ENCODE measurements around the gene POLR1D.

Gene POLR1D

DNA sequence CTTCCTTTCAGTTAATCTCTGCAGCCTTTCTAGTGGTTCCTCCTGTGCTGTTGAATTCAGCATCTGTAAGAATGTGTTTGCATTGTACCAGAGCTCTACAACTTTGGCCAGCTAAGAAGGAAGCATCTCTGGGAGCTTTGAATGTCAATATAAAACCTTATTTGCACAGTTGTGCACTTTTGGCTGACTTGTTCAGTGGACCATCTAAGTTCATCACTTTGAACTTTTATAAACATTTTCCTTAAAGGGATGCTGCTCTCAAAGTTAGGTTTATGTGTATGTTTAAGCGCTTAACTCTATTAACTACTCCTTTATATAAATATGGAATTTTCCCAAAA, 15.6 kb downstream of the POLR1D start:
- no peak overlapping the region for H3K4me3 ChIP-seq (ENCODE audit: low read depth, low read length)

DNA sequence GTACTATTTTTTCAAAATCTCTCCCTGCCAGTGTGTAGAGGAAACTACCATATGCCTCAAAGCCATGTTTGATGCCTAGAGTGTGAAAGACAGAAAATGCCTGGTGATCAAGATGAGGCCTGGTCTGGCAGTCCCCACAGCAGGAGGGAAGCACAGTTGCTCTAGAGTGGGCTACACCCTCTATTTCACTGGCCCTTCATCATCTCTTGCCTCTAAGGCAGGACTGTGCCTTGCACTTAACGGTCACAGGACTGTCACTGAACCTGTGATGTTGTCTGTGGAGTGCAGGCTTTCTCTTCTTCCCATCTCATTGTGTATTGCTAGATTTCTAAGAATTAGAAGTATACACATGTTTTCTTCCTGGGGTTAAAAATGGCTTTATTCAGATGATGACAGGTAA, 16.3 kb downstream of the POLR1D start:
- H3K4me3 ChIP-seq (ENCODE audit: low read depth, low read length): no peak overlapping the region

DNA sequence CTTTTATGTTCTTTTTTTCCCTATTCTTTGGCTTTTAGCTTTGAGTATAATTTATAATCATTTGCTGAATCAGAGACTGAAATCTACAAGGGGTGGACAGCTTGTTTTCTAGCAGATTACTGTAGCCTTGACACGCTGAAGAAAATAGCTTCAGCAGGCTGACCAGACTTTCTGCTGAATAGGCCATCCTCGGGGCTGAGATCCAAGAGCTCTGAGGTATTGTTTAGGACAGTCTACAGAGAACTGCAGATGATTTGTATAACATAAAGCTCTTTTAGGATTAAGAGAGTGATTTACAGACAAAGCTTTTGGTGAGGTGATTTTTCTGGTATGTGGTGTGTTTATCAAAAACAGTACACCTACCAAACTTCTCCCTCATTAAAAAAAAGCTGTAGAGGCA, 16.8 kb downstream of the POLR1D start:
- H3K4me3 ChIP-seq (ENCODE audit: low read depth, low read length): no peak overlapping the region

DNA sequence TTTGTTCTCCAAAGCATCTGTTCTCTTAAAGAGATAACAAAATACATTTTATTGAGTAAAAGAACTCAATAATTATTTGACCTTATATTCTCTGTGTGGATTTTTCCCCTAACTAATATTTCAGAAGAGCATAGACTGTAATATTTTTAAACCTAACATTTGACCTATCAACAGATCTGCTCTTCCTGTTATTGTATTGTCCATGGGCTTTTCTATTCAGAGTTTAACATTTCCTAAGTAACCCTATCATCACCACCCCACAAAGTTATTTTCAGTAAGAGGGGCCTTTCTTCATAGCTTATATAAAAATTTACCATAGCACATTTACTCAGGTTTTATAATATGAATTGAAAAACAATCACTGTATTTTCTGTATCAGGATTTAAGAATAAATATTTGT, 17.5 kb downstream of the POLR1D start:
- no peak overlapping the region for H3K4me3 ChIP-seq (ENCODE audit: low read depth, low read length)

DNA sequence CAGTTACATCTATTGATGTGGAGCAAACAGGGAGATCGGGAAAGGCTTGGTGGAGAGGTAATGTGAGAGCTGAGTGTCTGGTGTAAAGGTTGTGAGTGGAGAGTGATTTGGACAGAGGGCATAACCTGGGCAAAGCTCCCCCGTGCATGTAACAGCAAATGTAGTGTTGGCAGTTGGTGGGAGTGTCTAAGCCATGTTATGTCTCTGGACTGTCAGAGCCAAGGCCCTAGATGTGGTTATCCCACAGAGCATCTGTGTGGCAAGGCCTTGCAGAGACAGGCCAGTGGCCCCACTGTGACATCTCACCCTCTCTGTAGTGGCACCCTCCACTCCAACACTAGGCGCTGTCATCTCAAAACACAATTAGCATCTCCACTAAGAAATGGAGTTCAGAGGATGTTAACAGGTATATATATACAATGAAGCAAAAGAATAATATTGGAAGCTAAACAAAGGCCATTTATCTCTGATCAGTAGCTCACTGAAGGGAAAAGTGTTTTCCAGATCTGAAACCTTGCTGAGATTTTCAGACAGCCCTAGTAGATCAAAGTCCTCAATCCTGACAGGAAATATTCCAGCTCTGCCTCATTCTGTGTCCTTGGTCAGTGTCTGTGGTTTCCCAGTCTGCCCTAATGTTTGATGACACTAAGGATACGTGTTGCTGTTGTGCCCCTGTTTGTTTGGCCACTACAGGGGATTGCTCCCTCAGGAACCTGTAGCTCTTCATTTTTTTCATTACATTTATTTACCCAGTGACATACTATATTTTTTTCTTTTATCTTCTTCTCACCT, 20.2 kb downstream of the POLR1D start:
- H3K4me3 ChIP-seq (ENCODE audit: low read depth, low read length): no peak overlapping the region

DNA sequence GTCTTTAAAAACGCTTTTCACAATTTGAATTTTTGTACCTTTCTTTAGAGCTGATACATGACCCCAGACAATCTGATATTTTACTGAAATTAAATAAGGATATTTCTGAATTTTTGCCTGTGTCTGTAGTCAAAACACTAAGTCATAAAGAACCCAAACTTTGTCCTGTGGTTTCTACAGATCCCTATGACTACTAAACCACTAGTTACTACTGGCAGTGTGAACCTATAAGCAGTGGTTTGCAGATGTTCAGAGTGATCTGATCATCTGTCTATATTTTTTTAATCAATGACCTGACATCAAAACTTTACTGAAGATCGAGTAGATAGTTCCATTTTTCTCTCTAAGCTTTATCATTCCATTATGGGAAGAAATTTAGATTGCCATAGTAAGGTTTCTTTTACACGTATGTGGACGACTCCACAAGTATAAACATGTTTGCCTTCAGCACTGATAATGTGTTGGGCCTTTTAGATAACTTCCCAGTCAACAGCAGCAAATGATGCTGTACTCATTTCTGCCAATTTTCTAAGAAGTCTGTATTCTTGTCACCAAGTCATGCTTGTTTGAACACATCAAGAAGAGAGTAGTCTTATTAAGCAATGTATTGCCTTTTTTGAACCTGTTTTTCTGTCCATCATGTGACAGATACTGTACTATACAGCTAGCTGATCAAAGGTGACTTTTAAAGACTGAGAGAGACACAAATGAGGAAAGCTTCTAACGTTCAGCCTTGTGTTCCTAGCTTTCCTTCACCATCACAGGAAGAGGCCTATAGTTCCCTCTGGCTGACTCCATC, 21.8 kb downstream of the POLR1D start:
- H3K4me3 ChIP-seq (ENCODE audit: low read depth, low read length): no peak overlapping the region

DNA sequence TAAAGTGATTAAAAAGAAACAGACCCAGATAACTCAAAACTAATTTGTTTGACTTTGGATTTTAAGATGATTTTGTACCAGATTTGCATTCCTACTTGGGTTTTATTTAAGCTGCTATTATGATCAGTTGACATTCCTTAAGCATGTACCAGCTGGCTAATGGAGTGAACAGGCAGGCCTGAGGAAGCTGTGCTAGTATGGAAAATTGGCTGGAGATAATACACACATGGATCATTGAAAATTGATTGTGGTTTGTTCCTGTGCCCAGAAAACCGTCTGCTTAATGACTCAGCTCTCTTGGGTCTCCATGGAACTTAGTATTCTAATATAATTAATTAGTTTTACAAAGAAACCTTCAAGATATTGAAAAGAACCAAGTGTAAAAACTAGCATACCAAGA, 22.6 kb downstream of the POLR1D start:
- H3K4me3 ChIP-seq (ENCODE audit: low read depth, low read length): no peak overlapping the region

DNA sequence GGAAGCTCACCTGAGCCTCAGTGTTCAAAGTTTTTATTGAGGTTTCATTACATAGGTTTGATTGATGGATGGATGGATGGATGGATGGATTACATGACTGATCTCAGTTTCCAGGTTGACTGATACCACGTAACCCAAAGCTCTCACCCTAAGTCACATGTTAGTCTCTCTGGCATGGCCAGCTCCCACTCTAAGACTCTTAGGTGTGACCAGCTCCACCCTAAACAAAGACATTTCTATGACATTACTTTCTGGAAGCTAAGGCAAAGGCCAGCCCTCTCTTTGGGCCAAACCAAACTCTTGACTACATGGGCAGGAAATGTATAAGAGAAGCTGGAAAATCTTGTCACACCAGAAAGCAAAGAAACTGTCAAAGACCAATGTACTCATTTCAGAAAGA, 28.6 kb downstream of the POLR1D start:
- H3K4me3 ChIP-seq (ENCODE audit: low read depth, low read length): no peak overlapping the region

DNA sequence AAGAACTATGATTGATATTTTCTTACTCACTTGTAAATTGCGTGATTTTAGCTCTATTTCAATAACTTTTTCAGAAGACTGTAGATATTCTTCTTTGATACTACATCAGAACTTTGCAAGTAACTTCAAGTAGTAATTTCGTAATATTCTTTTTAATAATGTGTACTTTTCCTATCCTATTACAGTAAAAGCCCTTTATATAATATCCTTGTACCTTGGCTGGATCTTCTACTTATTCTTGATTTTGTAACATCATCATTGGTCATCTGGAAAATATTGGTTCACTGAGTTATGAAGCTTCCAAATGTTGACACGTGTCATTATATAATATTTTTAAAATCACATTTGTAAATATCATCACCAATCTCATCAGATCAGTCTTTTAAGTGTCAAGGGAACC, 32.4 kb downstream of the POLR1D start:
- H3K4me3 ChIP-seq (ENCODE audit: low read depth, low read length): no peak overlapping the region

DNA sequence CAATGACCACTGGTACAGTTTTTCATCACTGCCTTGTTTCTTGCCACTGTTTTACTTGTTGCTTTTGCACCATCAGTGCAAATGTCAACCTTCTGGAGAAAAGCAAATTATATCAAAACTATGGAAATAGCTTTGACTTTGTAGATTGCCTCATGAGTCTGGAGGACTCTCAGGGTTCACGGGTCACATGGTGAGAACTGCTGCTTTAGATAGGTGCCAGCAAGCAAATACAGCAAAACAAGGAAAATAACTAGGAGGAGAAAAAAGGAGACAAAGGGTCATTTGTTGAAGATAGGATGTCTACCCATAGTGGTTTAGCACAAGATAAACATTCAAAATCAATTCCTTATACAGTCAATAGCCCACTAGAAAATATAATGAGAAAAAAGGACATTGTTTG, 33.1 kb downstream of the POLR1D start:
- H3K4me3 ChIP-seq (ENCODE audit: low read depth, low read length): no peak overlapping the region

DNA sequence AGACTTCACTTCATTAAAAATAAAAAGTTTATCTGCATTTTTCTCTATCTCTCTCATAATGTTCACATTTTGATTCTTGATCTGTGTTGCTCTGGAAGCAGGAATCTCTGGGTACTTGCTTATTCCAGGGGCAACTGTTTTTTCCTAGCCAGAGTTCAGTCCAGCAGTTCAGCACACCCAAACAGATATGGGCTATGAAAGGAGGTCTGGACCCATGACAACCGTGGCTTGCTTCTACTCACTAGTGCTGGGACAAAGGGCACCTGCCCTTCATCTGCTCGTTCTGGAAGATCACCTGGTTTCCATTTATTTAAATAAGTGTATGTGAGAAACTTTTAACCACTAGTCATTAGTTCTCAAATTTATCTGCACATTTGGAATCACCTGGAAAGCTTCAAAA, 36.0 kb downstream of the POLR1D start:
- no peak overlapping the region for H3K4me3 ChIP-seq (ENCODE audit: low read depth, low read length)

DNA sequence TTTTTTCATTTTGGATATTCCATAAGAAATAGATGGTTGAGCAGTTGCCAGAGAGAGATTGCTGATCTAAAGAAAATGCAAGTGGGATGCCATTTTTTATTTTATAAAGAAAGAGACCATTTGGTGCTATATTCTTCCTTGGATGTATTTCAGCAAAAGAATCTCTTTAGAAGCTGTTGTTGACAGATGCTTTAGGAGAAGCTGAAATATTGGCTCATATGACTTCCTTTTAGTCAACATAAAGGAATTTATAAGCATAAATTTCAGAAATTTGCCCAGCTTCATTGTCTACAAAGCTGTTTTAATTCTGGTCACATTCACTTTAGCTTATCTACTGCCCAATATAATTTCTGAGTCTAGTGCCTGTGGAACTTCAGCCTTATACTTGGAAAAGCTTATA, 36.9 kb downstream of the POLR1D start:
- no peak overlapping the region for H3K4me3 ChIP-seq (ENCODE audit: low read depth, low read length)

DNA sequence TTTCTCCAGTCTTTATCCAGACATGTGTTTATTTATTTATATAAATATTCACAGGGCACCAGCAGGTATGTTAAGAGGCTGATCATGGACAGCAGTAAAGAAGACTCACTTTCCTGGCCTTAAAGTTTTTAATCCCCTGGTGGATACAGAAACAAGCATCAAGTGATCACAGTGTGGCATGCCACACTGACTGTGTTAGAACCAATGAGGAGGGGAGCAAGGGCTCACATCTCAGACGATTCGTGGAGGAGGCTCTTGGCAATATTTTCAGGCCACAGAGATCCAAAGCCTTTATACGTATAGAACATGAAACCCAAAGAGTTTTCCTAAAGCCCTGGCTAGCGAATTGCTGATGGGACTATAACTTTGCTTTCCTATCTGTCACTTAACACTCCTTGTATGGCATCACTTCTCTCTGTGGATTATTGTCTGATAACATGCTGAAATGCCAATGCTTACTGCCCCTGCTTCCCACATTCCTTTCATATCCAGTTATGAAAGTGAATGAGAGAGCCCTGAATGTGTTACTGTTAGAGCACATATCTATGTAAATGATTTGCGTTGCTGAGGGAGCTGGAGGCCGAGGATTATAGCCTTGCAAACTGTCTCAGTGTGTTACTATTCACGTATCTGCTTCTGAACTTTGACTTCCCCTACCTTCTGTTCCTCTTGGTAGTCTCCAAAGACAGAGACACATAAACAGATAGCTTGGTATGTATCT, 37.6 kb downstream of the POLR1D start:
- no peak overlapping the region for H3K4me3 ChIP-seq (ENCODE audit: low read depth, low read length)

DNA sequence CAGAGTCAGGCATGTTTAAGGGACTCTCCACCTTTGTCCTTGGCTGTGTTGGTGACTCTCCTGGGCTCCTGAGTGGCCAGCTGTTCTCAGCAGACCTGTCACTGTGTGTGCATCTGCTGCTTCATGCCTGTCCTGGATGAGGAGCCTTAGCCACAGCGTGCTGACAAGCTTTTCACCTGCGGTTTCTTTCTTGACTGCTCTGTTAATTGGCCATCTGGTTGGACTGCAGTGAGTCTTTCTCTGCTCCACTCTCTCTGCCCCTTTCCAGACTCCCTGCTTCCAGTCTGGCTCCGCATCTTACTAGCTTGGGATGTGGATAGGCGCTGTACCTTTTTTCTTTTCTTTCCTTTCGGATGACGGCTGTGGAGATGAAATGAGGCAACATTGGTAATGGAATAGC, 38.8 kb downstream of the POLR1D start:
- no peak overlapping the region for H3K4me3 ChIP-seq (ENCODE audit: low read depth, low read length)

DNA sequence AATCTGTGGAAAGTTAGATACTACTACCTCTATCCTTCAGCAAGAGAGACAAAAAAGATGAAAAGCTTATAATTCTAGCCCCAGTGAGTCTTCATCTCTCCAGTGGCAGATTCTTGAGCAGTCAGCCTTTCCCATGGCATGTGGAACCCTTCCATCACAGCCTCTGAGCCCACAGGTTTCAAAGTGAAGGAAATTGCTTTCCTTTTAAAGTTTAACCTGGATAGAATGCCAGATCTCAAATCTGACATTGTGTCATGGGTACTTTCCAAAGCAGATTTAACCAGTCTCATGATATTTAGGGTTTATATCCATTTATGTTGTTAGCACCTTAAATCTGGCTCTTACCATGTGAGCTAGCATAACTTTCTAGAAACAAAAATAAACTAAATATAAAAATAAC, 39.3 kb downstream of the POLR1D start:
- H3K4me3 ChIP-seq (ENCODE audit: low read depth, low read length): no peak overlapping the region

DNA sequence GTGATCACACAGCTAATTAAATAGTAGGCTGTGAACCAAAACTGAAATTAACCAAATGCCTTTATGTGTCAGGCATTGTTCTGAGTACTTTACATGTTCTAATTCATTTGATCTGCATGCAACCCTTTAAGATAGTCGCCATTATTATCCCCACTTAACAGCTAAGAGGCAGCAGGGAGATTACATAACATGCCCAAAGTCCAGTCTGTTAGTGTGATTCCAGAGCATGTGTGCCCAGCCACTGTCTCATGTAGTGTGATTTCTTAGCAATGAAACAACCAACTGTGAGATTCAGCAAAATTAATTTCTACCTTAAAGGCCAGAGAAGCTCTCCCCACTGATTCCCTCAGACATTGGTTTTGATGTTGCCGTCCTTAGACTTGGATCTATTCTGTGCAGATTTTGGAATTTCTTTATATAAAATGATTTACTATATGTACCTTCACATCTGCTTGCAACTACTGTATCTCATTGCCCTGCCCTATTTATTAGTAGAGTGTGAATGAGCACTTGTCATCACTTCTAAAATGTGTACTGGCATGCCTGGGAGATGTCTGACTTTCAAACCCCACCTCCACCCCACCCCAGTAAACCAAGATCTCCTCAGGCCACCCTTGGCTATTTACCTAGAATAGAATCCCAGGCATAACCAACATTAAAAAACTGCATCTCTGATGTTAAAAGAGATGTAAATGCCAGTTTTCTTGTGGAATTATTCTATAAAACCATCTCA, 41.2 kb downstream of the POLR1D start:
- no peak overlapping the region for H3K4me3 ChIP-seq (ENCODE audit: low read depth, low read length)

DNA sequence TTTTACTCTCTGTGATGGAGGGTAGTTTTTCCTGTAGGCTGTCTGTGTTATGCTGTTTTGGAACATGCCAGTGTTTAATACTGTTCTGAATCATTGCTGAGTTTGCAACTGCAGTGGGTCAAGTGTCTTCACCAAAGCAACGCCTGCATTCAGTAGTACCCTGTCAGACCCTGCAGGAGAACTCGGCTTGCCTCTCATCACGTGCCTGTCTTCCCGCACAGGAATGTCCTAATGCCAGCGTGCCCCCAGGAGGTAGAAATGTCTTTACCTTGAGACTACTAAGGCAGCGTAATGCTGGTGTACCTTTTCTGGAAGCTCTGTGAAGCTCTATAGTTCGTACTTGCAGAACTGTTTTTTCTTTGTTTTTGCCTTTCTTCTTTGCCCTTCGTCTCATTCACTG, 42.3 kb downstream of the POLR1D start:
- no peak overlapping the region for H3K4me3 ChIP-seq (ENCODE audit: low read depth, low read length)

DNA sequence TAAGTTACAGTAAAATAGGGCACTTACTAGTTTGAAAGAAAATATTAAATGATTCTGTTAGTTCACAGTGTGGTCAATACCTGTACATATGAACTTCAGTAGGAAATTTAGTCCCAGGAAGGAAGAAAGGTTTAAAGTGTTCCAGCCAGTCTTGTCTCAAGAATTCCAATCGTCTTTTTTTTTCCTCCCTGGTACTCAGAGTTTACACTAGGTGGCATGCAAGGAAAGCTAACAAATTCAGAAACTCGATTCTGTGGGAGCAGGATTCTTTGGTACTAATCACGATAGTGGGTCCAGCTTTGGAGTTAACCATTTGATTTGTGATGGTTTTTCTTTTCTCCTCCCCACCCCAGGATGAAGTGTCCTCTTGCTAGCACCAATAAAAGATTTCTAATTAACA, 43.6 kb downstream of the POLR1D start:
- no peak overlapping the region for H3K4me3 ChIP-seq (ENCODE audit: low read depth, low read length)

DNA sequence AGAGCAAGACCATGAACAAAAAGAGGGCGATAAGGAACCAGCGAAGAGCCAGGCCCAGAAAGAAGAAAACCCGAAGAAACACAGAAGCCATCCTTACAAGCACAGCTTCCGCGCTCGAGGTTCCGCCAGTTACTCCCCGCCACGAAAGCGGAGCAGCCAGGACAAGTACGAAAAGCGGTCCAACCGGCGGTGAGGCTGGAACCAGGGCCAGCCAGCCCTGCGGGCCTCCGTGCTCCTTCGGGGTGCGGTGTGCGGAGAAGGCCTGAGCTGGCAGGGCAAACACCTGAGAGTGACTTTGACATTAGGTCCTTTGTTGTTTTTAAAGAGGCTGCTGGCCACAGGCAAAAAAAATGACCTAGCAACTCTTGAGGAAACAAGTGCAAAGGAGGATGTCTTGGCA, 44.1 kb downstream of the POLR1D start:
- no peak overlapping the region for H3K4me3 ChIP-seq (ENCODE audit: low read depth, low read length)

DNA sequence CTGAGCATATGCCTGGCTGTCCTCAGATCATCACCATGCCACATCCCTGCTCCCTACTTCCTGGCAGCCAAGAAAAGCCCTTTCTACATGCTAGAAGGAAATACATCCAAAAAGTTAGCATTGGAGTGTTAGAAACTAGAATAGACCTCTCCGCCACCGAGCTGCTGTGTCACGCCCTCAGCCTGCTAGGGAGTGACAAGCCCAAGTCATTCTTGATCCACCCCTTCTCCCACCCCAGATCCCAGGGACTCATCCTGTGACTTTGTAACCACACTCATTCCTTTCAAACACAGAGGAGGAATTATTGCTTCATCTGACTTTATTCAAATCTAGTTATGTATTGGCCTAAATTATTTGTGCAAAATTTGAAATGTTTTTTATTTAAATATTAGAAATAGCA, 45.3 kb downstream of the POLR1D start:
- H3K4me3 ChIP-seq (ENCODE audit: low read depth, low read length): no peak overlapping the region

DNA sequence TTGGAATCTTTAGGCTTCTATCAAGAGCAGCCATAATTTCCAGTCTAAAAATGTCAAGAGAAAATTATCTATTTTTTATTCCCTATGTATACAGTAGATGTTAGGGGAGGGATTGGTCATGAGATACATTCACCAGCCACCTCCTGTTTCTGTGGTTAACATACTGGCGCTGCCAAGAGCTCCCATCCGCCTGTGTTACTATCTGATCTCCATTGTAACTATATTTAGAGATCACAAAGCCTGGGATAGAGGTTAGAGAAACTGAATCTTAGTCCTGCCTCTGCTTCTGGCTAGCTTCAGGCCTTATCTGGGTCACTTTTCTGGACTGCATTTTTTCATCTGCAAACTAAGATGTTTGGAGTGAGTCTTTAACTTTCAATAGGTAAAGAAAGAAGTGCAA, 46.3 kb downstream of the POLR1D start:
- no peak overlapping the region for H3K4me3 ChIP-seq (ENCODE audit: low read depth, low read length)
